H9 (cell line): ENCODE measurements around the gene ULK4. TPM values are rescaled to one million over a fixed set of nuclear protein-coding genes. Genes with fewer than 3 reads are reported as not detected.

ENCODE experiments used
- DNase-seq: peaks from one replicate; pipeline ENCODE4 v3.0.0-alpha.2; 2017
- H2AFZ ChIP-seq: one replicate; pipeline ENCODE4 v1.6.1; 2013; ENCODE audit warnings: mild to moderate bottlenecking, low read length, control low read depth, moderate library complexity
- H2AK5ac ChIP-seq: 2 replicates; pipeline ENCODE4 v1.6.1; 2013; ENCODE audit warnings: low read length, control low read depth, mixed read lengths; ENCODE audit not compliant: insufficient read length
- H2BK120ac ChIP-seq: one replicate; pipeline ENCODE4 v1.6.1; 2013; ENCODE audit warnings: low read depth, mild to moderate bottlenecking, low read length, control low read depth, inconsistent platforms; ENCODE audit not compliant: poor library complexity, severe bottlenecking
- H2BK12ac ChIP-seq: 2 replicates; pipeline ENCODE4 v1.6.1; 2013; ENCODE audit warnings: low read length, control low read depth, mixed read lengths, low read depth; ENCODE audit not compliant: insufficient read length
- H2BK15ac ChIP-seq: 2 replicates; pipeline ENCODE4 v1.6.1; 2013; ENCODE audit warnings: low read depth, low read length, control low read depth
- H2BK20ac ChIP-seq: one replicate; pipeline ENCODE4 v1.6.1; 2013; ENCODE audit warnings: low read depth, mild to moderate bottlenecking, low read length, control low read depth, inconsistent platforms; ENCODE audit not compliant: poor library complexity, severe bottlenecking
- H2BK5ac ChIP-seq: 2 replicates; pipeline ENCODE4 v1.6.1; 2013; ENCODE audit warnings: low read length, control low read depth, mixed read lengths; ENCODE audit not compliant: insufficient read length
- H3K14ac ChIP-seq: 2 replicates; pipeline ENCODE4 v1.6.1; 2013; ENCODE audit warnings: low read length, control low read depth; ENCODE audit not compliant: insufficient read depth
- H3K18ac ChIP-seq: 2 replicates; pipeline ENCODE4 v1.6.1; 2013; ENCODE audit warnings: low read depth, mild to moderate bottlenecking, mixed read lengths, low read length, control low read depth; ENCODE audit not compliant: insufficient read length
- H3K23ac ChIP-seq: 2 replicates; pipeline ENCODE4 v1.6.1; 2013; ENCODE audit warnings: low read length, control low read depth, mixed read lengths, low read depth; ENCODE audit not compliant: insufficient read length
- H3K23me2 ChIP-seq: 2 replicates; pipeline ENCODE4 v1.6.1; 2013; ENCODE audit warnings: low read depth, mild to moderate bottlenecking, mixed read lengths, low read length, control low read depth; ENCODE audit not compliant: insufficient read length, poor library complexity, severe bottlenecking
- H3K27ac ChIP-seq: 2 replicates; pipeline ENCODE4 v1.5.1; 2013; ENCODE audit warnings: low read length, control low read depth, mixed read lengths, low read depth; ENCODE audit not compliant: insufficient read length
- H3K27me3 ChIP-seq: 2 replicates; pipeline ENCODE4 v1.6.1; 2013; ENCODE audit warnings: low read length, control low read depth, inconsistent platforms; ENCODE audit not compliant: insufficient read depth
- H3K4ac ChIP-seq: 2 replicates; pipeline ENCODE4 v1.6.1; 2013; ENCODE audit warnings: low read depth, mild to moderate bottlenecking, control low read depth, inconsistent platforms, low read length, moderate library complexity
- H3K4me1 ChIP-seq: 2 replicates; pipeline ENCODE4 v1.6.1; 2013; ENCODE audit warnings: low read length, control low read depth, inconsistent platforms; ENCODE audit not compliant: insufficient read depth
- H3K4me2 ChIP-seq: 2 replicates; pipeline ENCODE4 v1.6.1; 2013; ENCODE audit warnings: low read length, control low read depth, mixed read lengths; ENCODE audit not compliant: insufficient read length, insufficient read depth
- H3K56ac ChIP-seq: 2 replicates; pipeline ENCODE4 v1.6.1; 2013; ENCODE audit warnings: low read depth, mild to moderate bottlenecking, mixed read lengths, low read length, control low read depth; ENCODE audit not compliant: insufficient read length
- H3K79me1 ChIP-seq: 2 replicates; pipeline ENCODE4 v1.6.1; 2013; ENCODE audit warnings: low read depth, mild to moderate bottlenecking, moderate library complexity, low read length, control low read depth, inconsistent platforms; ENCODE audit not compliant: insufficient read depth, poor library complexity, severe bottlenecking
- H3K79me2 ChIP-seq: 2 replicates; pipeline ENCODE4 v1.6.1; 2013; ENCODE audit warnings: low read length, control low read depth, inconsistent platforms; ENCODE audit not compliant: insufficient read depth
- H3K9ac ChIP-seq: 2 replicates; pipeline ENCODE4 v1.6.1; 2013; ENCODE audit warnings: low read length, control low read depth, mixed read lengths; ENCODE audit not compliant: insufficient read length; ENCODE audit errors: extremely low read depth
- H3K9me3 ChIP-seq: one replicate; pipeline ENCODE4 v1.6.1; 2013; ENCODE audit warnings: low read depth, low read length, inconsistent platforms; ENCODE audit not compliant: control insufficient read depth
- H3T11ph ChIP-seq: one replicate; pipeline ENCODE4 v1.6.1; 2013; ENCODE audit warnings: mild to moderate bottlenecking, low read length, control low read depth, inconsistent platforms
- H4K20me1 ChIP-seq: one replicate; pipeline ENCODE4 v1.6.1; 2013; ENCODE audit not compliant: control insufficient read depth, insufficient read length, insufficient read depth
- H4K5ac ChIP-seq: 2 replicates; pipeline ENCODE4 v1.6.1; 2013; ENCODE audit warnings: low read depth, mild to moderate bottlenecking, mixed read lengths, low read length, control low read depth; ENCODE audit not compliant: insufficient read length
- H4K8ac ChIP-seq: replicated peaks from 2 replicates; pipeline ENCODE4 v1.6.1; 2013; ENCODE audit warnings: low read length, control low read depth, mixed read lengths, low read depth; ENCODE audit not compliant: insufficient read length
- H4K91ac ChIP-seq: 2 replicates; pipeline ENCODE4 v1.6.1; 2013; ENCODE audit warnings: low read depth, mild to moderate bottlenecking, moderate library complexity, mixed read lengths, low read length, control low read depth; ENCODE audit not compliant: insufficient read length
- H3K27ac Mint-ChIP-seq, 3 experiments: 2 replicates in 2 of 3; 3 replicates in 1 of 3; pipeline ENCODE4 v1.8.0; 2020 to 2021; ENCODE audit warnings: mixed read lengths in 3 of 3, mild to moderate bottlenecking in 1 of 3, moderate library complexity in 1 of 3
- H3K27me3 Mint-ChIP-seq: 2 replicates; pipeline ENCODE4 v1.8.0; 2021; ENCODE audit warnings: low read depth, mild to moderate bottlenecking, moderate library complexity, mixed read lengths
- H3K36me3 Mint-ChIP-seq, 3 experiments: 2 replicates in 2 of 3; 3 replicates in 1 of 3; pipeline ENCODE4 v1.8.0; 2020 to 2021; ENCODE audit warnings: low read depth in 3 of 3, mixed read lengths in 3 of 3; ENCODE audit not compliant: insufficient read depth in 1 of 3
- H3K4me1 Mint-ChIP-seq, 2 experiments: 2 replicates each; pipeline ENCODE4 v1.8.0; 2020; ENCODE audit warnings: mixed read lengths in 2 of 2
- H3K4me3 Mint-ChIP-seq, 2 experiments: 2 replicates in 1 of 2; 3 replicates in 1 of 2; pipeline ENCODE4 v1.8.0; 2020 to 2021; ENCODE audit warnings: mild to moderate bottlenecking in 2 of 2, mixed read lengths in 2 of 2, moderate library complexity in 1 of 2
- H3K9me3 Mint-ChIP-seq, 2 experiments: 2 replicates in 1 of 2; 3 replicates in 1 of 2; pipeline ENCODE4 v1.8.0; 2020; ENCODE audit warnings: mild to moderate bottlenecking in 2 of 2, mixed read lengths in 2 of 2, moderate library complexity in 1 of 2
- CTCF ChIP-seq: fragments of 200-600 bp; sonication (generic); conservative IDR thresholded peaks from 3 replicates; pipeline ENCODE4 v1.8.0; 2021; ENCODE audit warnings: antibody characterized with exemption, mild to moderate bottlenecking
- WGBS: extraction: QIAGEN DNeasy Blood & Tissue Kit; methylation state at CpG from one replicate; pipeline ENCODE4 v1.1.7; 2013; ENCODE audit warnings: missing lambda C conversion rate, low lambda C conversion rate, mixed read lengths; ENCODE audit not compliant: insufficient read length; ENCODE audit errors: extremely low coverage; 5-methylcytosine and 5-hydroxymethylcytosine counted together
- total RNA-seq: library from RNA; stranded (reverse); gene quantifications from 2 replicates; pipeline ENCODE4 v1.2.1, GENCODE V29; 2021

Gene ULK4
- total RNA-seq, 1 experiment from 2014 or later = 12.9 TPM

GRCh38 chr3:41198950-41199865 lies 762.7 kb downstream of the ULK4 start, which contains the start of gene CTNNB1:
CTNNB1 (plus strand) TSS chr3:41199505; CDS start chr3:41224069, 24,564 bp downstream.
- no peaks in the 10 kb centered on the region for H3K9me3 Mint-ChIP-seq
- H2BK5ac ChIP-seq = peak within 1 kb of the TSS; percentile 85
- peak within 1 kb of the TSS; percentile 88 to 96 (median 93) for H3K27ac Mint-ChIP-seq
- no peak within 1 kb of the TSS for H3K23ac ChIP-seq
- no peaks in the 10 kb centered on the region for H3K79me1 ChIP-seq
- H3K4me3 Mint-ChIP-seq = peak within 1 kb of the TSS; percentile 84 to 93
- TF ChIP-seq CTCF = no peak; the same call in 1 of the 3 replicates
- peak within 1 kb of the TSS; percentile 84 for H2BK20ac ChIP-seq
- peaks cover 5% of the 10 kb centered on the region; the same call in 1 of the 2 replicates for H3K4me1 ChIP-seq
- no peak within 1 kb of the TSS; the same call in 1 of the 2 replicates for H2BK15ac ChIP-seq
- no peak within 1 kb of the TSS for H3K56ac ChIP-seq
- peaks cover 30% of the 10 kb centered on the region; the same call in 1 of the 2 replicates for H3K79me2 ChIP-seq
- no peak within 1 kb of the TSS for H4K91ac ChIP-seq
- peak within 1 kb of the TSS; percentile 87 for H2BK12ac ChIP-seq
- peak within 1 kb of the TSS; percentile 94 for H4K5ac ChIP-seq
- H2BK120ac ChIP-seq = peak within 1 kb of the TSS; percentile 96
- peak within 1 kb of the TSS; percentile 95 for H3K4me2 ChIP-seq
- peak within 1 kb of the TSS; percentile 80 for H2AFZ ChIP-seq
- no peaks in the 10 kb centered on the region for H3K27me3 ChIP-seq
- H3K27ac ChIP-seq = peak within 1 kb of the TSS; percentile 84
- no peak within 1 kb of the TSS for H4K8ac ChIP-seq
- H3K9ac ChIP-seq = peak within 1 kb of the TSS; percentile 99
- no peaks in the 10 kb centered on the region; the same call in 1 of the 2 replicates for H3K27me3 Mint-ChIP-seq
- H3K23me2 ChIP-seq = peaks cover 22% of the 10 kb centered on the region
- H3K18ac ChIP-seq = peak within 1 kb of the TSS; percentile 100
- H3T11ph ChIP-seq = peak within 1 kb of the TSS; percentile 83
- peak within 1 kb of the TSS; percentile 100 for H3K14ac ChIP-seq
- H3K9me3 ChIP-seq = no peaks in the 10 kb centered on the region
- no CpG with 5 or more reads among the region's 112 CpGs for WGBS
- H3K4ac ChIP-seq = no peak within 1 kb of the TSS; the same call in 1 of the 2 replicates
- H3K36me3 Mint-ChIP-seq = peaks cover 3 to 9% (median 7%) of the 10 kb centered on the region in 3 experiments; a peak in 5 of 7 replicates
- no peak within 1 kb of the TSS for H2AK5ac ChIP-seq
- no peaks in the 10 kb centered on the region for H4K20me1 ChIP-seq
- H3K4me1 Mint-ChIP-seq = peaks cover 28 to 38% of the 10 kb centered on the region in 2 experiments
- DNase-seq = peak; percentile 88
